NCI-H82 treated with DMSO at 0.1 percent for 48 hours (cell line): ENCODE measurements around the gene ZP3.
"Not testable (repeated sequence)": the region's sequence is repeated elsewhere in the genome, so short reads cannot be mapped to it uniquely, and the experiment has no call there.

Experiments used
- DNase-seq: peaks from one replicate; lab custom pipeline; 2025; ENCODE audit not compliant: unreplicated experiment; lab: John Stamatoyannopoulos, UW

Gene ZP3

DNA sequence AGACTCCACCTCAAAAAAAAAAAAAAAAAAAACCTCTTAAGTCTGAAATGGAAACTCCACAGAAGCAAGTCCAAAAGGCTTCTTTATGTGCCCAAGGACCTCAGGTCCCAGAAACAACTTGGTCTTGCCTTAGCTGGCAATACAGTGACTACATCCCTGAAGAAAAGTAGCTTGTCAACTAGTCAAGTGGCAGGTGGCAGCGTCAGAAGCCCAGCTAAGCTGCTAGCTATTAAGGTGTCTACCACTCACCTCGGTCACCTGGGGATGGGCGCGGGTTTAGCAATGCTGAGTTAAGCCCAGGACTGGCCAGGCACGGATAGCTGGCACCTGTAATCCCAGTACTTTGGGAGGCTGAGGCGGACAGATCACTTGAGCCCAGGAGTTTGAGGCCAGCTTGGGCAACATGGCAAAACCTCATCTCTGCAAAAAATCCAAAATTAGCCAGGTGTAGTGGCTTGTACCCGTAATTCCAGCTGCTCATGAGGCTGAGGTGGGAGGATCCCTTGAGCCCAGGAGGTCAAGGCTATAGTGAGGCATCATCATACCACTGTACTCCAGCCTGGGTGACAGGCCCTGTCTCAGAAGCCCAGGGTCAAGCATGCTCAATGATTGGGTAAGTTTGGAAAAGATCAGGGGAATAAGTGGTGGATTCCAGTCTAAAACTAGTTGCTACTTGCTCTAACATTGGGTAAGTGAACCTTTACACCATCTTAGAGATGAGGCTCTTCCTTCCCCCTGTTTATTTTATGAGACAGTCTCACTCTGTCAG is 14.6 kb downstream of the ZP3 start:
- DNase-seq = not testable (repeated sequence)

DNA sequence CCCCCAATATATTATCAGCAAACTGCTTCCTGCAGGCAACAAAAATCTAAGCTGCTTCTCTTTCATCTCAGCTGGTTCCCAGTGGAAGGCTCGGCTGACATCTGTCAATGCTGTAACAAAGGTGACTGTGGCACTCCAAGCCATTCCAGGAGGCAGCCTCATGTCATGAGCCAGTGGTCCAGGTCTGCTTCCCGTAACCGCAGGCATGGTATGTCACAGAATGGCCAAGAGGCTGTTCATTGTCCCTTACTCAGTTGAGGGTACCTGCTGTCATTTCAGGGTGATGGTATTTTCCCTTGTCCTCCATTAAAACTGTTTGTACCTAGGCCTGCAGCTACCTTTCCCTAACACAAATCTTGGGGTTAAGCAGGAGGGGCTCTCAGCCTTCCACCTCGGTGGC is 15.7 kb downstream of the ZP3 start:
- DNase-seq = not testable (repeated sequence)

DNA sequence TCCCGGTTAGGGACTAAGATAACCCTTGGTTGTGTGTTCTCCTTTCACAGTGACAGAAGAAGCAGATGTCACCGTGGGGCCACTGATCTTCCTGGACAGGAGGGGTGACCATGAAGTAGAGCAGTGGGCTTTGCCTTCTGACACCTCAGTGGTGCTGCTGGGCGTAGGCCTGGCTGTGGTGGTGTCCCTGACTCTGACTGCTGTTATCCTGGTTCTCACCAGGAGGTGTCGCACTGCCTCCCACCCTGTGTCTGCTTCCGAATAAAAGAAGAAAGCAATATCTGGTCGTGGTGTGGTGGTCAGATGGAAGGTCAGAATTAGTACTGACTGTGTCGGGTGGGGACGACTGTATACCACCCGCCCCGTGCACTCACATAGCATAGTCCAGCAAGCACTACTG is 17.0 kb downstream of the ZP3 start:
- DNase-seq = not testable (repeated sequence)

- not testable (repeated sequence) for DNase-seq
These were observed 18.1 kb downstream of the ZP3 start for GRCh38 chr7:76442664-76443446.

- not testable (repeated sequence) for DNase-seq
These were observed 19.1 kb downstream of the ZP3 start for GRCh38 chr7:76443846-76444245.

- DNase-seq = not testable (repeated sequence)
These were observed 20.8 kb downstream of the ZP3 start for GRCh38 chr7:76445577-76446008.

DNA sequence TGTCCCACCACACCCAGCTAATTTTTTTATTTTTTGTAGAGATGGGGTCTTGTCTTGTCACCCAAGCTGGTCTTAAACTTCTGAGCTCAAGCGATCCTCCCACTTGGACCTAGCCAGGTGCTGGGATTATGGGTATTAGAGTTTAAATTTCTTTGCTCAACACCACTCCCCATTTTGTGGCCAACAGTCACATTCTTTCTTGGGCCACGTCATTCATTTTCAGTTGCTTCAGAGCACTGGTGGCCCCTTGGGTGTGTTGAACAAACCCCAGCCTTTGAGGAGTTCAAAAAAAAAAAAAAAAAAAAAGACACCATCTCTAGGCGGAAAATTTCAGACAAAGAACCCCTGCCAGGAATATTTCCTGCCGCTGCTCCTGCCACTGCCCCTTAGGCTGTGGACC is 32.3 kb downstream of the ZP3 start:
- DNase-seq = not testable (repeated sequence)

- not testable (repeated sequence) for DNase-seq
These were observed 33.8 kb downstream of the ZP3 start for GRCh38 chr7:76458504-76458903.

GRCh38 chr7:76460767-76461166 is 36.0 kb downstream of the ZP3 start:
- not testable (repeated sequence) for DNase-seq

GRCh38 chr7:76461464-76462101 is 36.8 kb downstream of the ZP3 start, which contains the start of gene DTX2:
DTX2 (plus strand) TSS chr7:76461709; CDS start chr7:76480510, 18,801 bp downstream.
- not testable (repeated sequence) for DNase-seq

DNA sequence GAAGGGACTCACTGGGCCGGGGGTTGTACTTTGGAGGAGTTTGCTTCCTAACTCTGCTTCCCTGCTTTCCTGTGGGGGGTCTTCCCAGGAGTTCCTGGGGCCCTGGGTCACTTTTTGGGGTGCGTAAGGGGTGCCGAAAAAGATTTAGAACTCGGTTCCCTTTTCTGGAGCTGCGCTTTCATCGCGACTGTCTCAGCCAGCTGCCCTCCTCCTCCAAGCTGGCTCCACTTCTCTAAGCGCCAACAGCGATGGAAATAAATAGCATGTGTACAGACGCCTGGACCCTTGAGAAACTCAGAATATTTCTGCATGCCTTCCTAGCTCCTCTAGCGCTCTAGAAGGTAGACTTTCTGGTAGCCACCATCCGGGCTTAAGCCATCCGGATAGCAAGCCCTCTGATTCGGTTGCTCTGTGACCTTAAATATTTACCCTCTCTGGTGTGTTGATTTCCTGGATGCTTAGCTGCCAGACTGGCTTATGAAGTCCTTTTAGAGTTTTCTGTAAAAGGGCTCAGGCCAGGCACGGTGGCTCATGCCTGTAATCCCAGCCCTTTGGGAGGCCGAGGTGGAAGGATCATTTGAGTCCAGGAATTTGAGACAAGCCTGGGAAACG is 37.6 kb downstream of the ZP3 start:
- not testable (repeated sequence) for DNase-seq

GRCh38 chr7:76464959-76465358 is 40.2 kb downstream of the ZP3 start:
- DNase-seq = not testable (repeated sequence)

- DNase-seq = not testable (repeated sequence)
These were observed 41.2 kb downstream of the ZP3 start for GRCh38 chr7:76465950-76466349.

- not testable (repeated sequence) for DNase-seq
These were observed 43.1 kb downstream of the ZP3 start for GRCh38 chr7:76467743-76468404.

GRCh38 chr7:76471556-76472221 is 46.9 kb downstream of the ZP3 start:
- DNase-seq = not testable (repeated sequence)

GRCh38 chr7:76473097-76473496 is 48.3 kb downstream of the ZP3 start:
- not testable (repeated sequence) for DNase-seq

DNA sequence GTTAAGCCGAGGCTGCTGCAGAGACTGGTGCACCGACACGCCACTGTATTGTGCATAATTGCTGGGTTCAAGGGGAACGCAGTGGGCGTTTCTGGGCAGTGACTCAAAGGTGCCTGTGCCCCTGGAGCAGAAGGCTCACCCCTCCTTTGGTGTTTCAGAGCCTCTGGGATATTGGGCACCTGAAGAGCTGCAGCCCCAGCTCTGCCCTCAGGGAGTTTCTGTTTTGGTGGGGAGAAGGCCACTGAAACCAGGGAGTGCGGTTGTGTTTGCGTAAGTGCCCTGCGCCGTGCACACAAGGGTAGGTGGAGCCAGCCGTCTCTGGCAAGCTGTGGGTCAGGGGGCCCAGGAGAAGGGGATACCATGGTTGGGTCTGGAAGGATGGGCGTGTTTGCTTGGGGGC is 51.5 kb downstream of the ZP3 start:
- DNase-seq = not testable (repeated sequence)

DNA sequence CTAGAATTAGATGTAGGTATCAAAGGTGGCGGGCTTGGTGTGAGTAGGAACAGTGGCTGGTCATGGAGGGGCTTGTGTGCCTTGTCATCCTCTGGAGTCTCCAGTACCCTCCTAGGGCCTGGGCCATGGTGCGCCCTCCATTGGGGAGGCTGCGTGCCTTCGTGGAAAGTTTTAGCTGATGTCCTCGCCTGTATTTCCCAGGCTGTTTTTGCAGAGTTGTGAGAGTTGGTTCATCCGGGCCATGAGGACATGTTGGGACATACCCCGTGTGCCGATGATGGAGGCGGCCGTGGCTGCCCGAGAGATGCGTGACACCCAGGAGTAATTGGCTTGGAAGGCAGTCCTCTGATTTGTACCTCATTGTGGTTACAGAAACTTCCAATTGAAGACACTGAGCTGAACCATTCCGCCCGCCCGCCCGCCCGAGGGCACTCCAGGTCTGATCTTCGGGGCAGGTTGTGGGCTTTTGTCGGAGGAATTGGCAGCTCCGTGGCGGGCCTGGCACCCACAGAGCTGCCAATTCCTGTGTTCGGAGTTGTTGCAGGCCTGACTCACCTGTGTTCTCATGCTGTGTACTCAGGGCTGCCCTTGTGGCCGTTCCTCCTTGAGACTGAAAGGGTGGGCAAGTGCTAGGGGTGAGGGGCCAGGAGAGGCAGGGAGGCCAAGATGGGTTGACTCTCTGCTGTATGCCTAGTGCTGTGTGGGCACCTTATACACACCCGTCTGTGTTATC is 52.2 kb downstream of the ZP3 start:
- not testable (repeated sequence) for DNase-seq

- DNase-seq = not testable (repeated sequence)
These were observed 54.9 kb downstream of the ZP3 start for GRCh38 chr7:76479628-76480027.
